K562 (cell line): ENCODE results near the gene SLC30A4. TPM values are rescaled to one million over a fixed set of nuclear protein-coding genes. Genes with fewer than 3 reads are reported as not detected.

Experiments used
- ATF3 ChIP-seq, 2 experiments: fragments of 450-650 bp in 1 of 2; sonication (generic) in 1 of 2; formaldehyde crosslinking in 1 of 2; IDR thresholded peaks in 1 of 2; conservative IDR thresholded peaks in 1 of 2; 2 replicates each; pipeline versions ENCODE4 v1.6.1 to v1.8.1; 2016 to 2023; ENCODE audit warnings: mild to moderate bottlenecking in 2 of 2, moderate library complexity in 2 of 2, inconsistent platforms in 1 of 2, missing genetic modification reagents in 1 of 2
- CBX5 ChIP-seq: IDR thresholded peaks from 2 replicates; pipeline ENCODE4 v1.6.1; 2014; ENCODE audit warnings: low read depth, borderline replicate concordance
- ELF1 ChIP-seq: fragments of 200-800 bp; sonication (Bioruptor generic); IDR thresholded peaks from 2 replicates; pipeline ENCODE4 v1.6.1; 2016; ENCODE audit warnings: missing genetic modification characterization, missing compliant biosample characterization
- GTF2F1 ChIP-seq: IDR thresholded peaks from 2 replicates; pipeline ENCODE4 v1.6.1; 2011; ENCODE audit warnings: low read depth, low read length, improper control_type of control experiment
- HMBOX1 ChIP-seq: sonication (generic); IDR thresholded peaks from 2 replicates; pipeline ENCODE4 v1.6.1; 2016
- MCM5 ChIP-seq: fragments of 450-650 bp; IDR thresholded peaks from 2 replicates; pipeline ENCODE4 v1.6.1; 2016; ENCODE audit warnings: low read depth
- RBFOX2 ChIP-seq: fragments of 200-400 bp; formaldehyde crosslinking; IDR thresholded peaks from 2 replicates; pipeline ENCODE4 v1.6.1; 2017; ENCODE audit warnings: low read depth, mild to moderate bottlenecking, low read length, moderate library complexity
- RBM14 ChIP-seq: fragments of 200-400 bp; formaldehyde crosslinking; IDR thresholded peaks from 2 replicates; pipeline ENCODE4 v1.6.1; 2018; ENCODE audit warnings: low read depth, mild to moderate bottlenecking, low read length, moderate library complexity, borderline replicate concordance; ENCODE audit not compliant: insufficient read depth
- SIN3B ChIP-seq: fragments of 450-650 bp; IDR thresholded peaks from 2 replicates; pipeline ENCODE4 v1.6.1; 2017; ENCODE audit warnings: low read depth, mild to moderate bottlenecking, moderate library complexity
- SIRT6 ChIP-seq: IDR thresholded peaks from one replicate; pipeline ENCODE4 v1.6.1; 2012; ENCODE audit warnings: low read depth, mild to moderate bottlenecking, control low read depth, inconsistent platforms, low read length, moderate library complexity
- SMARCB1 ChIP-seq: IDR thresholded peaks from 2 replicates; pipeline ENCODE4 v1.6.1; 2011; ENCODE audit warnings: improper control_type of control experiment, low read depth; ENCODE audit not compliant: insufficient read length
- THRB ChIP-seq: fragments of 450-650 bp; formaldehyde crosslinking; conservative IDR thresholded peaks from 2 replicates; pipeline ENCODE4 v1.4.0; 2022; ENCODE audit warnings: mild to moderate bottlenecking, missing genetic modification characterization
- XRCC3 ChIP-seq: fragments of 450-650 bp; IDR thresholded peaks from 2 replicates; pipeline ENCODE4 v1.6.1; 2017; ENCODE audit warnings: mild to moderate bottlenecking, moderate library complexity
- ZFP30 ChIP-seq: fragments of 250-450 bp; sonication (Bioruptor Pico); IDR thresholded peaks from 2 replicates; pipeline ENCODE4 v1.8.0; 2022; ENCODE audit warnings: moderate library complexity, mild to moderate bottlenecking, inconsistent platforms, borderline replicate concordance
- ZNF407 ChIP-seq: fragments of 450-650 bp; IDR thresholded peaks from 2 replicates; pipeline ENCODE4 v1.6.1; 2016; ENCODE audit warnings: low read depth
- ZNF444 ChIP-seq: fragments of 250-450 bp; sonication (Bioruptor Pico); IDR thresholded peaks from 2 replicates; pipeline ENCODE4 v1.4.0; 2020; ENCODE audit warnings: mild to moderate bottlenecking, moderate library complexity
- polyA plus RNA-seq, 8 experiments: library from polyadenylated mRNA; depleted of rRNA in 4 of 8; stranded (reverse) in 5 of 8; unstranded in 3 of 8; fragments of >200 nt; fragmentation: Nextera tagmentation in 2 of 8; fragmentation: Illumina TruSeq in 1 of 8; extraction: Ambion mirVana in 2 of 8; extraction: Trizol in 1 of 8; gene quantifications; 2 replicates each; pipeline versions ENCODE4 v1.2.1 to v1.2.3, GENCODE V29; 2011 to 2014; ENCODE audit warnings: inconsistent platforms in 1 of 8, missing spikeins in 1 of 8
- total RNA-seq, 7 experiments: library from RNA; depleted of rRNA in 6 of 7; stranded (reverse); fragments of >200 nt in 6 of 7; fragmentation: Illumina TruSeq in 2 of 7; extraction: Trizol in 2 of 7; gene quantifications; 2 replicates each; pipeline versions ENCODE4 v1.2.1 to v1.2.3, GENCODE V29; 2011 to 2021; ENCODE audit warnings: low replicate concordance in 1 of 7

SLC30A4 gene
- total and polyA plus RNA-seq, 9 of the 15 experiments (the other 6 are each of a cell fraction or from before 2014, with no cell fraction given): 0.21 to 0.73 (median 0.36) TPM

- TF ChIP-seq ZNF407: no peak
- no peak for TF ChIP-seq RBFOX2
- no peak for TF ChIP-seq ELF1 (tag)
- no peak for TF ChIP-seq GTF2F1
- no peak for TF ChIP-seq SIN3B
- TF ChIP-seq THRB (CRISPR knock-in tag): no peak
- no peak for TF ChIP-seq RBM14
- TF ChIP-seq SIRT6: no peak
- TF ChIP-seq SMARCB1: no peak
- no peak for TF ChIP-seq MCM5
- TF ChIP-seq CBX5: no peak
- no peak for TF ChIP-seq ZNF444
- peak; percentile 100 for TF ChIP-seq ATF3 (IDR thresholded peaks at IDR 0.05)
- TF ChIP-seq ATF3 (CRISPR knock-in tag; conservative IDR thresholded peaks at IDR 0.05): peak; percentile 88
- TF ChIP-seq ZFP30: no peak
- no peak for TF ChIP-seq XRCC3
- no peak for TF ChIP-seq HMBOX1
These were observed 66.1 kb downstream of the SLC30A4 start (continued) for GRCh38 chr15:45456212-45457106.
